Measurements from ENCODE around the gene NFRKB. TPM values are rescaled to one million over a fixed set of nuclear protein-coding genes. Genes with fewer than 3 reads are reported as not detected.

The NFRKB gene
- total and polyA plus RNA-seq, 2 of the 8 experiments (the other 6 are each of a cell fraction or from before 2014, with no cell fraction given): 17.0 to 31.0 TPM

DNA sequence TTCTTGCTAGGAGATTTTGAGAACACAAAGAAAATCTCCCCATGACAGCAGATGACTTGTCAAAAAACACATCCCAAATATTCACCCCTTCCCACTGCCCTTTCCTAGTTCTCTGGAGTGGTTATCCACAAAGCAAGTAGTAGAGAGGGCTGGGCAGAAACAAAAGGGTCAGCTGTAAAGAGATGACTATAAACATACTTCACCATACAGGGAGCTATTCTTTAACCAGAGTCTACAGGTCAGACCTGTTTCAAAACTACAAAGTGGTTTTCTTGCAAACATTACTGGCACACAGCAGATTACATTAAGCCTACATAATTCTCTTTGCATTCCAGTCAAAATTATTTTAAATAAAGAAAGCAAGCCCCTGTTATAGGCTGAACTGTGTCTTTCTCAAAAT is 47.7 kb upstream of the NFRKB start:
- H3K27me3 ChIP-seq (replicated peaks in 1 of 4; ENCODE audit: control insufficient read depth in 3 of 4, extremely low read depth in 1 of 4, insufficient read depth in 3 of 4, low read length in 3 of 4): no peaks in the 10 kb centered on the region
- H3K4me2 ChIP-seq (ENCODE audit: insufficient read depth in 1 of 2, low read depth in 2 of 2, low read length in 2 of 2): no peak overlapping the region
- H3K79me1 ChIP-seq (ENCODE audit: low read depth, low read length): no peaks in the 10 kb centered on the region
- H3K4me1 ChIP-seq (replicated peaks in 1 of 4; ENCODE audit: control insufficient read depth in 3 of 4, insufficient read depth in 4 of 4, low read length in 3 of 4): peaks cover 0 to 5% (median 2%) of the 10 kb centered on the region in 4 experiments; a peak in 4 of 7 replicates
- no peak overlapping the region for H2BK5ac ChIP-seq (ENCODE audit: low read depth, low read length)
- H2BK15ac ChIP-seq (ENCODE audit: low read length): no peak overlapping the region
- no peak for FAIRE-seq
- peaks cover 0 to 11% (median 5%) of the 10 kb centered on the region in 4 experiments; a peak in 4 of 8 replicates for H3K36me3 ChIP-seq (ENCODE audit: control insufficient read depth in 2 of 4, insufficient read depth in 4 of 4, low read length in 3 of 4)
- H2AFZ ChIP-seq (ENCODE audit: low read length): no peak overlapping the region
- peaks cover 0 to 1% of the 10 kb centered on the region in 2 experiments for H4K20me1 ChIP-seq (replicated peaks in 1 of 2; ENCODE audit: control insufficient read depth in 1 of 2, insufficient read depth in 2 of 2, low read length in 2 of 2)
- H2BK12ac ChIP-seq (ENCODE audit: low read depth, low read length): no peak overlapping the region
- no peak overlapping the region for H2AK5ac ChIP-seq (ENCODE audit: low read depth, low read length)
- H3K4me3 ChIP-seq (ENCODE audit: extremely low read depth in 1 of 4, insufficient read depth in 2 of 4, low read depth in 3 of 4, low read length in 4 of 4): no peak overlapping the region
- H3K23ac ChIP-seq (ENCODE audit: insufficient read length): no peak overlapping the region
- no peak for DNase-seq (ENCODE audit: low read depth in 1 of 2, low spot score in 2 of 2)
- no peak overlapping the region for H3K14ac ChIP-seq (ENCODE audit: insufficient read length)
- H2BK120ac ChIP-seq (replicated peaks; ENCODE audit: low read depth, low read length): no peak overlapping the region
- no peaks in the 10 kb centered on the region for H3K23me2 ChIP-seq (ENCODE audit: low read depth, low read length)
- POLR2A ChIA-PET (ENCODE audit: partially characterized antibody): no interaction called here
- no peak overlapping the region for H3K56ac ChIP-seq (replicated peaks; ENCODE audit: insufficient read length, low read depth, low read length)
- TF ChIP-seq SRF (IDR thresholded peaks at IDR 0.05; ENCODE audit: low read depth, low read length) (no peak), CREB1 (IDR thresholded peaks at IDR 0.05) (no peak), CBX8 (IDR thresholded peaks at IDR 0.05; ENCODE audit: borderline replicate concordance, low read depth, low read length) (no peak), KDM4A (IDR thresholded peaks at IDR 0.05; ENCODE audit: low read depth, low read length, severe bottlenecking) (no peak), RNF2 (IDR thresholded peaks at IDR 0.05; ENCODE audit: borderline replicate concordance, low read depth, low read length, missing control alignments, poor library complexity, severe bottlenecking) (no peak), CHD1 (IDR thresholded peaks at IDR 0.05; ENCODE audit: low read depth, low read length) (no peak), TAF7 (optimal IDR thresholded peaks at IDR 0.05; ENCODE audit: borderline replicate concordance, low read depth, low read length) (no peak)
- TF ChIP-seq, protein P1, sequence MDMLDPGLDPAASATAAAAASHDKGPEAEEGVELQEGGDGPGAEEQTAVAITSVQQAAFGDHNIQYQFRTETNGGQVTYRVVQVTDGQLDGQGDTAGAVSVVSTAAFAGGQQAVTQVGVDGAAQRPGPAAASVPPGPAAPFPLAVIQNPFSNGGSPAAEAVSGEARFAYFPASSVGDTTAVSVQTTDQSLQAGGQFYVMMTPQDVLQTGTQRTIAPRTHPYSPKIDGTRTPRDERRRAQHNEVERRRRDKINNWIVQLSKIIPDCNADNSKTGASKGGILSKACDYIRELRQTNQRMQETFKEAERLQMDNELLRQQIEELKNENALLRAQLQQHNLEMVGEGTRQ (IDR thresholded peaks at IDR 0.05; ENCODE audit: low read length): no peak
- no peak overlapping the region for H3K9ac ChIP-seq (replicated peaks in 1 of 4; ENCODE audit: extremely low read depth in 1 of 4, low read depth in 3 of 4, low read length in 3 of 4)
- H4K91ac ChIP-seq (replicated peaks; ENCODE audit: insufficient read length, low read length): no peak overlapping the region
- CTCF ChIA-PET (ENCODE audit: partially characterized antibody): interaction anchor here (0.6 to 1.4 kb wide), 4 partner anchors 9 to 189 kb away, joined by 3 to 4 read pairs (median 4); no protein-coding TSS in a partner anchor
- no peak overlapping the region for H4K8ac ChIP-seq (ENCODE audit: extremely low read depth, insufficient read depth, low read length)
- H3K79me2 ChIP-seq (ENCODE audit: control insufficient read depth in 1 of 2, insufficient read depth in 2 of 2, low read length in 2 of 2): no peaks in the 10 kb centered on the region
- H4K5ac ChIP-seq (ENCODE audit: insufficient read length, low read depth, low read length): no peak overlapping the region
- no peak overlapping the region for H2BK20ac ChIP-seq (ENCODE audit: low read length)
- H3K9me3 ChIP-seq (ENCODE audit: insufficient read depth in 2 of 2, low read depth in 1 of 2, low read length in 1 of 2): no peaks in the 10 kb centered on the region
- H3K4ac ChIP-seq (replicated peaks; ENCODE audit: insufficient read length, low read depth, low read length): no peak overlapping the region
- no peak overlapping the region for H3K27ac ChIP-seq (ENCODE audit: low read depth, low read length)
- no peak overlapping the region for H3K18ac ChIP-seq (ENCODE audit: extremely low read depth, low read length)
